ENCODE measurements around the gene MAD1L1.

The MAD1L1 gene

DNA sequence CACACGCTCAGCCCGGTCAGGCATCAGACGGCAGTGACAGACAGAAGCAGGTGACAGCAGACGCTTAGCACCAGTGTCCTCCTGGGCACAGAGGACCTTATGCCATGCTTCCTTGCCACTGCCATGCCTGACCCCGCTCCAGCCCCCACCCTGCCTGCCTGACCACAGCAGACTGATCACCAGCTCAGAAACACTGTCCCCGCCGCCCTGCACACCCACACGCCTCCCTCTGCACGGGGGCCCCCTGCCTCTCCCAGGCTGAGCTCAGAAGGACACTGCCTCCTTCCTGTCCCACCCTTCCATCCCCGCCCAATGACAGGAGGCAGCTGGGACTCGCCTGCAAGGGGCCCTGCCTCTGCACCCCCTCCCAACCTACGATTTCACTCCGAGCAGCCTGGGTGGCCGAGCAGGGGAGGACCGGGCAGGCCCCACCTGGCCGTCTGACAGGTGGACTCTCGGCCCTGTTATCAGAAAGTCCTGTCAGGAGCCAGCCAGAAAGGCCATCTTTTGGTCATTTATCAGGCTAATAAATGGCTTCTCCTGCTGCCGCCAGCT, 379.2 kb downstream of the MAD1L1 start:
- DNase-seq (ENCODE audit: low read depth in 3 of 3) = no peak

DNA sequence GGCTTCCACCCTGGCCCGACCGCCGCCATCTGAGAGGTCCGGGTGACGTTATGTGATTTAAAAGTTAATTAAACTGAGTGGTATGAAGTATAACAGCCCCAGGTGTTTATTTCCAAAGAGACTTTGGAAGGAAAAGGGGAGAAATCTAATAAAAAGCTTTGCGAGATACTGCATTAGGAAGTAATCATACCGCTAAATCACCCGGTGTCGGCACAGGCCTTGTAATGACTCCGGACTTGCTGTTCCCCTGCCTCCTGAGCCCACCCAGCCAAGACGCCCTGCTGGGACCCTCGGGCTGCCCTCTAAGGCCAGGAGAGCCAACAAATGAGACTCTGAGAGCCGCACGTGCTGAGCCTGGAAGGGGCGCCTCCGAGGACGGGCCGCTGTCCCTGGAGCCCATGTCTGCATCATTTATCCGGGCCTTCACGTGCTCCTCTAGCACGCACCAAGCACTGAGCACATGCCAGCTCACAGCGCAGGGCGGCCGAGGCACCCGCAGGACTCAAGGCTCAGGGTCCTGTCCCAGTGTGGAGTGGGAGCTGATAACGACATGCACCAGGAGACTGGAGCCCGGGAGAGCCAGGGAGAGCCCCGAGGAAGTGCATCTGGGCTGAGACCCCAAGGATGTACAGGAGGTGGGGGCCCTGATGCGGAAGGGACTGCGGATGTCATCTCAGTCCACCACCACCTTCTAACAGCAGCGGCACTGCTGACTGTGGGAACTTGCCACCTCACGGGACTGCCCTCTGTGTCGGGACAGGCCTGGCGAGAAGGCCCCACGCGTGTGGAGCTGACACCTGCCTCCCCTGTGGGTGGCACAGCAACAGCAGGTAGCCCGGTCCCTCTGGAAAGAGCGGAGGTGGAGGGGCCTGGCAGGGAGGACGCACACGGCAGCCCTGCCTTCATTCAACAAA, 380.0 kb downstream of the MAD1L1 start:
- DNase-seq (ENCODE audit: low read depth in 3 of 3) = no peak

DNA sequence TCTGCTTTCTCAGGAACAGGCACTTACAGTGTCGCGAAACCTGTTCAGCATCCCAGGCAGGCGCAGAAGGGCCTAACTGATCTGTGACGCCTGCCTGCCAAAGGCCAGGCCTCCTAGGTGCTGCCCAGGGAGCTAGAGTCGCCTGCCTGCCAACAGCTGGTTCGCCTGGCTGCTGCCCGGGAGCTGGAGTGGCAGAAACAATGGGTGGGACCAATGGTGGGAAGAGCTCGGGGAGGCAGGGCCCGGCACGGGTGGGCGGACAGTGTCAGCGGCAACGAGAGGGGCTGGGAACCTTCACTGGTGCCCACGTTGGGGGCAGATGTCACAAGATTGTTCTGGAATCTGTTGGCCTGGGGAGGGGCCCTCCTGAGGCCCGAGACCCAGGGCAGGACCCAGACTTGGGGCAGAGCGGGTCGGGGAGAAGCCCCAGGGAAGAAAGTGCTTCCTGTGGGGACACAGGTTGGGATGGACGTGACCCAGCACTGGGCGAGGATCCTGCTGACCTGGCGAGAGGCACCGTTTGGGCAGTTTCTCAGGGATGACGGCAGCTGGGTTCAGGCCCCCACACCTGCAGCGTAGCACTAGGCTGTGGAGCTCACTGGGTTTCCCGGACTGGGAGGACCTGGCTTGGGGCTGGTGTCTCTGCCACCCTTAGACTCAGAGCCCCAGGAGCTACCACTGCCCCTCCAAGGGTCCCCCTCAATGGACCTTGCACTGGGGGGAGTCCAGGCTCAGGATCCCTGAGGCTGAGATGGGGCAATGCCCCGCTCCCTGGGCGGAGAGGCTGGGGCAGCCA, 380.8 kb downstream of the MAD1L1 start:
- DNase-seq (ENCODE audit: low read depth in 3 of 3) = no peak

DNA sequence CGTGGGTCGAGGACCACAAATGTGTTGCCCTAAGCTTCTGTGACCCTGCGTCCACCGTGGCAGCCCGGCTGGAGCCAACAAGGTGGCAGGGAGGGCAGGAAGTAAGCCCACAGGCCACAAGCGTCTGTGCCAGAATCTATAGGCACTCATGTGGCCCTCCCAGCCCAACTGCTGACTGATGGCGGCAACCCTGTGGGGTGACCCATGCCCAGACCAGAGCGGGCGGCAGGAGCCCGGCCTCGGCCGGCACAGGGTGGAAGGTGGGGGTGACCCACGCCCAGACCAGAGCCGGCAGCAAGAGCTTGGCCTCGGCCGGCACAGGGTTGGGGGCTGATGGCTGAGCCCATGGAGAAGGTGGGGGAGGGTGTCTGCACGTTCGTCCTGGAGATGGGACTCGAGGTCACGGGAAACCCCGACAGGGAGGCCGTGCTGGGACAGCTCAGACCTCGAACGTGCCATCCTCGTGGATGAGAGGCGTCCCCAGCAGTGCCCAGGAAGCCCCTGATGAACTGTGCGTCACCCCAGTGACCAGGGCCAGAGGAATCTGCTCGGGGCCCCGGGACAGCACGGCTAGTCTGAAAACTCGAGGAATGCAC, 381.7 kb downstream of the MAD1L1 start:
- no peak for DNase-seq (ENCODE audit: low read depth in 3 of 3)

DNA sequence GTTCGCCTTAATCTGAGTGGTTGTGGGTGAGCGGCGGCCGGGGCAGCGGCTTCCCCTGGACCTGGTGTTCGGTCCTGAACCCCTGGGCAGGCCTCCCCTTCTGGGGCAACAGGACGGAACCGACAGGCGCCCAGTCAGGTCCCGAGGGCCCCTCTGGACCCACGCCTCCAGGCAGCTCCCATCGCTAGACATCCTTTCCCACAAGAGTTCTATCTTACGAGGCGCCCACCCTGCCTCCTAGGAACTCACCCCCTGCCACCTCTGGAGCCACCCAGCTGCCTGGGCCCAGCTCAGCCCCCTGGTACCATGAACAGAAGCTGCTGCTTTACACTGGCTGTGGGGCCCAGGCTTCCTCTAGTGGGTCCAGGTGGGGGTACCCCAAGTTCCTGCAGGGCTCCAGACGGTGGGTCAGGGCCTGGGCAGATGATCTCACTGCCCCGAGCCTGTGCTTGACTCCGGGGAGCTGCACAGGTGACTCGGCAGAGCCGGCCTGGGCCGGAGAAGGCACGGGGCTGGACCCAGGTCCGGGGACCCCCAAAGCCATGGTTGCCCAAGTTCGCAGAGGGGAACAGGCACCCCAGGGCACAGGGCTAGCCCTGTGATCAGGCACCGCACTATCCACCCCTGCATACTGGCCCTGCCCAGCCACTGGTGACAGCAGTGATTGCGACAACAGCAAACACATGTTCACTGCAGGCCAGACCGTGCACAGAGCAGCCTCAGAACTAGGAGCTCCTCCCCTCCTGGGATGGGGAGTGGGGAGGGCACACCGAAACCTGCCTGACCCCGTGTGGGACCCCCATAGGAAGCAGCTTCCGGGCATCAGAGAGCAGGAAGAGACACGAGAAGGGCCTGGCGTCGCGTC, 382.4 kb downstream of the MAD1L1 start:
- DNase-seq (ENCODE audit: low read depth in 3 of 3) = no peak

DNA sequence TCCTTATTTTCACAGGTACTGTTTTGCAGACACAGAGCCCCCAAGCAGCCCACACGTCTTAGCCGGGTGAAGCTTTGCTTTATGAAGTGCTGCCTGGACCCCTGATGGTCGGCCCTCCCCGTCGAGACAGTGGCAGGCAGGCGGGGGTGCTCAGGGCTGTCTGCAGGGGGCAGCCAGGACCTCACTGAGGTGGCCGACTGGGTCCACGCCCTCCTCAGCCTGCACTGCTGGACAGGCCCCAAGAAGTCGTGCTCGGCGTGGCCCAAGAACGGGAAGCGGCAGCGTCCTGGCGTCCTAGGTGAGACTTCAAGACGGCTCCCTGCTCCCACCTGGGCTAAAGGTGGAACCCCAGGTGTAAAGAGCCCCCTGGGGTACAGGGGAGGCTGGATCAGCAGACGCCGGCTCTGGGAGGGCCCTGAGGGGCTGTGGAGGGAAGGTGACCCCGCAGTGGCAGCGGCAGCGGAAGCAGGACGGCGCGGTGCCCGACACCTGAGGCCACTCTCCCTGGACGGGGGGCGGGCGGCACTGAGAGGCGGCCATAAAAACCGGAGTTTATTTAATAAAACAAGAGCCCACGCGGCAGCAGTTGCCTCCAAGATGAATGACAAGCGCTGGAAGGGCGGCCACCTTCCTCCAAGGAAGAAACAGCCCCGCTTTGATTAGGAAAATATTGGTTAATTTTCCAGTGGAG, 383.2 kb downstream of the MAD1L1 start:
- DNase-seq (ENCODE audit: low read depth in 3 of 3) = no peak

DNA sequence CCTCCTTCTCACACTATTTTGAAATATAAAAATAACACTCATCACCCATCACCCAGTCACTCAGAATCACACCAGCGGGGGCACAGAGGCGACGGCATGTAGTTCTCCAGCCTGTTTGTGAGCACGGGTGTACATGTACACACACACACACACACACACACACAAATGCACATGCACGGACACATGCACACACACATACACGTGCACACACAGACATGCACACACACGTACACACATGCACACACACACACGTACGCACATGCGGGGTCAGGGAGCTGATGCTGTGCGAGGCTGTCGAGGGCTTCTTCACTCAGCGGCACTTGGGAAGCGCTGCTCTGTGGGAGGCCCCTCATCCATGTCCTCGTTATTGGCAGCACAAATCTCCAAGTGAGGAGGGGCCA, 383.8 kb downstream of the MAD1L1 start:
- DNase-seq (ENCODE audit: low read depth in 3 of 3) = no peak

DNA sequence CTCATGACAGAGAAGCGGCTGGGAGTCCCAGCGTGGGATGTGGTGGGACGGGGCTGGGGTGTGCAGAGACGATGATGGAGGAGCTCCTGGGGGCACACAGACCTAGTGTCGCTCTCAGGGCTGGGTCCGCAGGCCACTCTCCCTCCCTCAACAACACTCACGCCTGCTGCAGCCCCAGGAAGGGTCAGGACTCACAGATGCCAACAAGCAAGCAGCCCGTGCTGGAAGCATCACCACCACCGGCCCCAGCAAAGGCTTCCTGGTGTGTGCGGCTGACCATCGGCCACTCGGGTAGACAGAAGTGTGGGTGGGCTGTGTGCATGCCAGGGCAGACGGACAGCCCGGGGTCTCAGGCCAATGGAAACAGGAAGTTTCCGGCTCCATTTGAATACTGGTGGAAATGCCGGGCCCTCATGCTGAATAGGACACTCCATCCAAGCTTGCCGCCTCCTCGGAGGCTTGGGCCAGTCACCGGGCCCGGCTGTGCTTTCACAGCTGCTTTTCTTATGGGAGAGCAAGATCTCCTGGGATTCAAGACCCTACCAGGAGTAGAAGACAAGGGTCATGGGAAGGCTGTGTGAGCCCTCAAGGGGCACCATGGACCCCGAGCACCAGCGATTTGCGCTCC, 384.6 kb downstream of the MAD1L1 start:
- no peak for DNase-seq (ENCODE audit: low read depth in 3 of 3)

DNA sequence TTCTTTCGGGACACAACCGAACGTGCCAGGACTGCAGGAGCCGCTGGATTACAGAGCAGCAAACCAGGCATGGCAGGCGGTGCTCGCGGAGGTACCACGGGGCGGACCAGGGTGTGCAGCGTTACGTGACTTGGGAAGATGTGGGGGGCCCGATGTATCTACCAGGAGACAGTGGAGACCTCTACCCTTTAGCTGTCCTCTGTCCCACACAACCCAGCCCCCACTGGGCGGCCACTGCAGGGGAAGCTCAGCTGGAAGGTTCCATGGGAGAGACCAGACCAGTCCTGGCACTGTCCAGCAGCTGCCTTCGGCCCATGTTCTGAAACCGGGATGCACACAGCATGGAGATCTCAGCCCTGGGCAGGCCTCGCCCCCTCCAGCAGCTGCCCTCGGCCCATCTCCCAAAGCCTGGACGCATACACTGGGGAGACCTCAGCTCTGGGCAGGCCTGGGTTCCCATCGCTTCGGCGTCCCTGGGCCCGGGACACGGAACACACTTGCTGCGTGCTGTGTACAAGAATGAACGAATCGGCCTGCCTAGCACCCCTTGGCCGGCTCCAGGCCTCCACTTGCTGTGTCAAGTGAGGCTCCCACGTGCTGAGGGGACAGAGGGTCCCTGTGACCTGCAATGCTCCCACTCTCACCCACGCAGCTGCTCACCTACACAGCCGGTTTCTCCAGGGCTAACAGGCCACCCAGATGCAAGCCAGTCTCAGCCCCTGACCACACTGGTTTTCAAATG, 385.3 kb downstream of the MAD1L1 start:
- no peak for DNase-seq (ENCODE audit: low read depth in 3 of 3)

DNA sequence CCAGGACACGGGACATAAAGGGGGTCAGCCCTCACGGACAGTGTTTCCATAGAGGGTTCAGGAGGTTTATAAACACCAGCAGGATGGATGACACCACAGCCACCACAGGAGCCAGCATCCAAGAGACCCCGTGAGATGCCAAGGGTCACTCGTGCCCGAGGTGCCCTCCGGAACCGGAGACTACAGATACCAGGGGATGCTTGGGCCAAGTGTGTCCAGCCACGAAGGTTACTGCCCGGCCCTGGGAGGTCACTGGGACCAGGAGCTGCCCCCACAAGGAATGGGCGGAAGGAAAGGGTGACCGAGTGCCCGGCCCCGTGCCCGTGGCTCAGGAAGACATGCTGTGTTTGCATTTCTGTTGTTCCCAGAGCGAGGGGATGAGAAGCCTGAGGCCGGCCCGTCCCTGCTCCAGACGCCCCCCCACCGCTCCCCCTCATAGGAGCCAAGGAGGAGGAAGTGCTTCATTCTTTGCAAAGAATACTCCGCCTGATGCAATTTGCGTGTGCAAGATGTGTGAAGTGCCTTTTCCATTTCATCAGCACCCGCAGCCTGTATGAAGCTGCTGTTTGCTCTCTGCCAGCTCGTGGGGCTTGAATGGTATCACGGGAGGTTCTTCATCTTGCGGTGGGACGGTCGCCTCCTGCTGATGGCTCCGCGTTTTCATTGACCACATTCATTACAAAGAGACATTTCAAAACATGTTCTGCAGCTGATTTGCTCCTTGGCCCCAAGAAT, 386.2 kb downstream of the MAD1L1 start:
- no peak for DNase-seq (ENCODE audit: low read depth in 3 of 3)

DNA sequence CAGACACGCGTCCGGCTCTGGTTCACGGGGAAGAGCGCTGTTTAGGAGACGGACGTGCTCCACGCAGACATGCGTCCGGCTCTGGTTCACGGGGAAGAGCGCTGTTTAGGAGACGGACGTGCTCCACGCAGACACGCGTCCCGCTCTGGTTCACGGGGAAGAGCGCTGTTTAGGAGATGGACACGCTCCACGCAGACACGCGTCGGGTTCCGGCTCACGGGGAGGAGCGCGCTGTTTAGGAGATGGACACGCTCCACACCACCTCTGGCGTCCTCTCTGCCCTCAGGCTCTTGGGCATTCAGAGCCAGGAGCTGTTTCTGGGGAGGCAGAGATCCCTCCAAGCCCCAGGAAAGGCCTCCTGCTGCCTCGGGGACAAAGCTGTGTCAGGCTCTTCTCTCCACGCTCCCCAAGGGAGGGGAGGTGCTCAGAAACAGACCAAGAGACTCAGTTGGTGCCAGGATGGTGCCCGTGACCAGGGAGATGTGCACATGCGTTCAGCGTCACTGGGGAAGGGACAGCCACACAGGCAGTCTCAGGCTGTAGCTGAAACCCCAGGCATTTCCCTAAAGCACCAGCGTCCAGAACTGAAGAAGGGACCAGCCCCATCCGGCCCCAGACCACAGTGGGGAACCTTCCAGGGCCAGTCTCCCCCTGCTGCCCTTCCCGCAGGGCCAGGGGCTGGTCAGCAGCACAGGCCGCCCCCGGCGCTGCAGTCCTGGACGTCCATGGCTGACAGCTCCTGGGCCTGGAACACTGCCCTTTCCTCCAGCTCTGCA, 387.0 kb downstream of the MAD1L1 start:
- no peak for DNase-seq (ENCODE audit: low read depth in 3 of 3)

DNA sequence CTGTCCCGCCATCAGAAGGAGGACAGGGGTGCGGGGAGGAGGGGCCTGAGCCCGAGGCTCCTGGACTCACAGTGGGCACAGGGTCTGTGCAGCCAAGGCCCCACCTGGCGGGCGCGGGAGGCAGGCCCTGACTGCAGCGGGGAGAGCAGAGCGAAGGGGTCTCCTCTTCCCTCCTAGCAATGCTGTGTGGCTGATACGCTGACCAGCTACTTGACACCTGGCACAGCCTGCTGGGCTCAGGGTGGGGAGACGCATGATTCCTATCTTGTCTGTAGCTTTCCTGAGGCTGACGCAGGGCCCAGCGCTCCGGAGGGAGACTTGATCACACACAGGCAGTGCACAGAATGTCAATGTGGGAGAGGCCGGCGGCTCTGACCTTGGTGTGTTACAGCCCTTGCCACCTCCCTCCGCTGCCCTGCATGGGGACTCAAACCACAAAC, 387.8 kb downstream of the MAD1L1 start:
- DNase-seq (ENCODE audit: low read depth in 3 of 3) = no peak

DNA sequence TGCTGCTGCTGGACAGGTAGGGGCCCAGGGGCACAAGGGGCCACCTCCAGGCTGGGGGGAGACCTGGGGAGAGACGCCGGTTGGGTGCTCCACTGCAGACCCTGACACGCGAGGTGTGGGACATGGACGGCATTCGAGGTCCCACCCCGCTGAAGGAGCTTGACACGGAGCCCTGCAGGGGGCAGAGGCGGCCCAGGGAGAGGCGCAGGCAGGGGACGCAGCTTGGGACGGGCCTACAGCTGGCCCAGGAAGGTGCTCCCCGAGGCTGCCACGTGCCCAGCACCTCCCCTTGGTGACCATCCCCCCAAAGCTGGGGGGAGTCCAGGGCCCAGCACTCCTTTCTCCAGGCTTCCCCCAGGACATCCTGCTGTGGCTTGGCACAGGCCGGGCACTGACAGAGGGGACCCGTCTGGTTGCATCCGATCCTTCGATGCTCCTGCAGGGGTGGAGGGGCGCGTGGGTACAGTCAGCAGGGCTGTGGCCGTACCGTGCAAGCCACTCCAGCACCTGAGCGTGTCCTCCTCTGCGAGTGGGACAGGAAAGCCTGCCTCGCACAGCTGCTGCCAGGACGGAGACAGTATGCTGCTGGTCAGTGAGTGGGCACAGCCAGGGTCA, 388.3 kb downstream of the MAD1L1 start:
- DNase-seq (ENCODE audit: low read depth in 3 of 3) = no peak

DNA sequence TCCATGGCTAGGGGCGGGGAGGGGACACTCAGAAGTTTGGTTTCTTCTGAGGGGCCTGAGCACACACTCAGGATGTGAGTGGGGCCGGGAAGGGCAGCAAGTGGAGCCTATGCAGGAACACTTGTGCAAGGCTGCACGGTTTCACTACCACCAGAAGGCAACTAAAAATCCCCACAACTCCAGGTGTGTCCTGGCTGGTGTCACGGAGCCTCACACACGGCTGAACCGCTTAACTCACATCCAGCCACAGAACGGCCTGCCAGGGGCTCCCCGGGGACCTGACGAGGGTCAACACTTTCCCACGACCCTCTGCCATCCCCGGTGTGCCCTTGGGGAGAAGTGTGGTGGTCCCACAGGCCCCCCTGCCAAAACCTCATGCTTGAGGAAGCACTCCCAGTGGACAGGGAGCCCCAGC, 388.8 kb downstream of the MAD1L1 start:
- DNase-seq (ENCODE audit: low read depth in 3 of 3) = no peak

DNA sequence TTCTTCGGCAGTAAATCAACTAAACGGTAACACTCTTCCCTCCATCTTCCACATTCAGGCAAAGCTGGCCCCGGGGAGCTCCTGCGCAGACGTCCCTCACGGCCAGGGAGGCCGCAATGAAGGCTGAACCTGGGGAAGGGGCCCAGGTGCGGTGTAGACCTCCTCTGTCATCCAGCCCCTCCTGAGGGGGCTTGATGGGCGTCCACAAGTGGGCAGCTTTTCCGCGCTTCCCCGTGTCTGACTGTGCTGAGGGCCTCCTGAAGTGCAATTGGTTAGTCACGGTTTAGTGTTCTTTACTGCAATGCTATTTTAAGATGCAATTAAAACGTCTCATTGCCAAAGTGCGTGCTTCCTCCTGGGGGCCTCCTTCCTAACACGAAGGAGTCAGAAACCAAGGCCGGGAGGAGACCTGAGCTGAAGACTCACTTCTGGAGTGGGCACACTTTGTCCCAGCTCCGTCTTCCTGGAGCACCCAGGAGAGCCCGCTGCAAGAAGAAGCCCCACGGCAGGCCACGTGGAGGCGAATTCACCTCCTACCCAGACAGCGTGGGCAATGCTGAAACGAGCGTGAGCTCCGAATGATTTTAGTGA, 389.4 kb downstream of the MAD1L1 start:
- DNase-seq (ENCODE audit: low read depth in 3 of 3) = no peak

DNA sequence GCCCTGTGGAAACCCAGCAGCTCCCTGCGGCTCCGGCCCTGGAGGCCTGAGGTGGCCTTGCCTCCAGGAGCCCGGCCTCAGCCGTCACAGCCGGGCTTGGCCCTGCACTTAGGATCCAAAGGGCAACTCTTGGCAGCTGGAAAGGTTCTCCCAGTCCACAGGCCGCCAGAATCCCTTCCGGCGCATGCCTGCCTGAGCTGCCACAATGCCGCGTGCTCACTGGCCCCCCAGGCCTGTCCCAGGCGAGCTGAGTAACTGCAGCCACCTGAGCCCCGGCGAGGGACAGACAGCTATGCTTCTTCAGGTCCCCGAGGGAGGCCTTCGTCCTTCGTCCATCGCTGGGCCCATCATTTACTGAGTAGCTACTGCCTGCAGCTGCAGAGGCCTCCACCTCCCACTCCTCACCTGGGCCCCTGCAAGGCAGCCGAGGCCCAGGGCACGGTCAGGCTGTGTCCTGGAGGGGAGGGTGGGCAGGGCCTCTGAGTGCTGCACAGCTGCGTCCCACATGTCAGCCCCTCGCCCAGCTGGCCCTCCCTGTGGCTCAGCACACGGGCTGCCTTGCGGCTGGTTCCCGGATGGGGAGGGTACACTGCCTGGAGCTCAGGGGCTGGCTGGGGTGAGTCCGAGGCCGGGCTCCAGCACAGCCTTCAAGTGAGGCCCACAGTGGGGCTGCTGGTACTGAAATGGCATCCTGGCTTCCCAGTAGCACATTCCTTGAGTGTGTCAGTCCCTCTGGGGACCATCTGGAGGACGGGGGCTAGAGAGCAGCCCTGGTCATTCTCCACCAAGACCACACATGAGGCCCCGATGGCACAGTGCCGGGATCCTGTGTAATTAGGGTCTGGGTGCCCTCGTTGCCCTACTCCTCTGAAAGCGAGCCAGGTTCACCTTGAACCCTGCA, 390.2 kb downstream of the MAD1L1 start:
- no peak for DNase-seq (ENCODE audit: low read depth in 3 of 3)
